ENCODE results near the gene EIF2B4.
A peak's percentile ranks its signal among the peaks of the same experiment; 100 is the strongest.
"Not testable (repeated sequence)": the region's sequence is repeated elsewhere in the genome, so short reads cannot be mapped to it uniquely, and the experiment has no call there.

Gene EIF2B4

GRCh38 chr2:27324720-27325119 lies 45.4 kb downstream of the EIF2B4 start:
- no peak for DNase-seq (ENCODE audit: extremely low read depth, low read depth)
- H3K4me3 ChIP-seq (replicated peaks; ENCODE audit: low read depth, low read length): no peak overlapping the region
- no peak for TF ChIP-seq CTCF (IDR thresholded peaks at IDR 0.05; ENCODE audit: low read depth, low read length, missing control alignments)

GRCh38 chr2:27323596-27324285 lies 46.4 kb downstream of the EIF2B4 start:
- DNase-seq (ENCODE audit: extremely low read depth, low read depth): no peak
- TF ChIP-seq CTCF (IDR thresholded peaks at IDR 0.05; ENCODE audit: low read depth, low read length, missing control alignments): no peak
- peak overlapping the region; percentile 69 for H3K4me3 ChIP-seq (replicated peaks; ENCODE audit: low read depth, low read length)

- no peak for TF ChIP-seq CTCF (IDR thresholded peaks at IDR 0.05; ENCODE audit: low read depth, low read length, missing control alignments)
- peak; percentile 74 for DNase-seq (ENCODE audit: extremely low read depth, low read depth)
- H3K4me3 ChIP-seq (replicated peaks; ENCODE audit: low read depth, low read length): peak within 1 kb of the TSS; percentile 69
Observed at GRCh38 chr2:27322766-27323595, 47.2 kb downstream of the EIF2B4 start, which contains the start of gene MPV17. MPV17 (minus strand) TSS chr2:27323097; CDS start chr2:27322517, 580 bp downstream.

GRCh38 chr2:27322301-27322765 lies 47.8 kb downstream of the EIF2B4 start:
- TF ChIP-seq CTCF (IDR thresholded peaks at IDR 0.05; ENCODE audit: low read depth, low read length, missing control alignments): no peak
- no peak for DNase-seq (ENCODE audit: extremely low read depth, low read depth)
- peak overlapping the region; percentile 69 for H3K4me3 ChIP-seq (replicated peaks; ENCODE audit: low read depth, low read length)

- peak; percentile 66 for TF ChIP-seq CTCF (IDR thresholded peaks at IDR 0.05; ENCODE audit: low read depth, low read length, missing control alignments)
- peak overlapping the region; percentile 69 for H3K4me3 ChIP-seq (replicated peaks; ENCODE audit: low read depth, low read length)
- peak; percentile 98 for DNase-seq (ENCODE audit: extremely low read depth, low read depth)
Observed at GRCh38 chr2:27320958-27321543, 49.1 kb downstream of the EIF2B4 start.

GRCh38 chr2:27319839-27320238 lies 50.3 kb downstream of the EIF2B4 start:
- not testable (repeated sequence) for H3K4me3 ChIP-seq (replicated peaks; ENCODE audit: low read depth, low read length)

More at GRCh38 chr2:27319839-27320238, 50.3 kb downstream of the EIF2B4 start:
- not testable (repeated sequence) for DNase-seq (ENCODE audit: extremely low read depth, low read depth)
